Measurements from ENCODE around the gene ARL10.

DNA sequence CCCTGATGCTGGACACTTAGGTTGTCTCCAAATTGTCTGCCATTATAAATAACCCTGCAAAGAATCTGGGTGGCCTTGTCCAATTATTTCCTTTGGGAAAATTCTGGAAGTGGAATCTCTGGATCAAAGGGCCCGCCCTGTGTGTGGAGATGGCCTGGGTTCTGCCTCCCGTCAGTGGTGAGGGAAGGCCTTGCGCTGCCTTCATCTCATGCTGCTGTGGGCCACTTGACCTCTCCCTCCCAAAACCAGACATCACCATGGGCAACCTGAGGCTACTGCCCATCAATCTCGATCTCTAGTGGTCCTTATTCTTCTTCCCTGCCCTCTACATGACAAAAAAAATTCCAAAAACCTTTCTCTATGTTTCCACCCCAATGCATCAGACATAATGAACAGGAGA lies 44.5 kb downstream of the ARL10 start:
- no peak for TF ChIP-seq POLR2A (IDR thresholded peaks at IDR 0.05)
- TF ChIP-seq EP300 (IDR thresholded peaks at IDR 0.05; ENCODE audit: low read depth), result no peak
